Uterus (tissue), 4 donors: Measurements from ENCODE around the gene FLNA. TPM values are rescaled to one million over a fixed set of nuclear protein-coding genes. Genes with fewer than 3 reads are reported as not detected.

ENCODE experiments used
- DNase-seq, 2 donors: peaks; one replicate each; pipeline ENCODE4 v3.0.0-alpha.2; 2019 to 2020
- H3K27ac ChIP-seq, 2 donors: fragments of 200-600 bp; sonication (generic); 1 replicate in 1 of 2; 2 replicates in 1 of 2; pipeline ENCODE4 v1.5.1; 2016 to 2018
- H3K27me3 ChIP-seq, 2 donors: fragments of 200-600 bp; sonication (generic); one replicate each; pipeline ENCODE4 v1.5.1; 2018 to 2019; ENCODE audit warnings: control low read depth in 1 of 2
- H3K36me3 ChIP-seq, 2 donors: fragments of 200-600 bp; sonication (generic); one replicate each; pipeline ENCODE4 v1.5.1; 2019; ENCODE audit warnings: control low read depth in 1 of 2
- H3K4me1 ChIP-seq, 2 donors: fragments of 200-600 bp; sonication (generic); one replicate each; pipeline ENCODE4 v1.5.1; 2018 to 2019; ENCODE audit warnings: control low read depth in 1 of 2
- H3K4me3 ChIP-seq, 2 donors: fragments of 200-600 bp; sonication (generic); 1 replicate in 1 of 2; 2 replicates in 1 of 2; pipeline ENCODE4 v1.5.1; 2018 to 2019; ENCODE audit warnings: mild to moderate bottlenecking in 1 of 2
- H3K9me3 ChIP-seq, 2 donors: fragments of 200-600 bp; sonication (generic); one replicate each; pipeline ENCODE4 v1.5.1; 2019; ENCODE audit warnings: control low read depth in 1 of 2
- POLR2A ChIP-seq, 2 donors: fragments of 450-650 bp; IDR thresholded peaks; one replicate each; pipeline ENCODE4 v1.6.1; 2016; ENCODE audit warnings: antibody characterized with exemption in 2 of 2, mild to moderate bottlenecking in 1 of 2, moderate library complexity in 1 of 2
- intact Hi-C: fragments of 100-400 bp; cut with DNase I; formaldehyde crosslinking; loops from one replicate; pipeline ENCODE4 v1.15.1; 2023; ENCODE audit warnings: low total_unique reads
- total RNA-seq, 4 donors: library from RNA; depleted of rRNA in 3 of 4; stranded (reverse); fragments of >200 nt in 3 of 4; gene quantifications; one replicate each; pipeline versions ENCODE4 v1.1.0 to v1.2.4, GENCODE V29; 2014 to 2023
- TF ChIP-seq, protein P1 (sequence below), 4 experiments: fragments of 200-600 bp in 2 of 4; fragments of 450-650 bp in 2 of 4; sonication (generic) in 2 of 4; IDR thresholded peaks; one replicate each; pipeline ENCODE4 v1.5.1; 2016 to 2019; ENCODE audit warnings: antibody characterized with exemption in 4 of 4, mild to moderate bottlenecking in 2 of 4, moderate library complexity in 1 of 4
- donor health status: DM: yes; HTN: yes; CAD: no.

Gene FLNA
- total RNA-seq, 4 donors from 2014 or later, result 1,067 to 4,271 (median 2,911) TPM

GRCh38 chrX:154363706-154364439, 10.6 kb downstream of the FLNA start:
- no peaks in the 10 kb centered on the region for H3K27me3 ChIP-seq
- no peak overlapping the region for H3K4me3 ChIP-seq
- DNase-seq, result no peak
- intact Hi-C loops, result no loop called here
- H3K27ac ChIP-seq, result peak overlapping the region in 1 of 2 donors; percentile 37
- TF ChIP-seq POLR2A (IDR thresholded peaks at IDR 0.05), result no peak
- TF ChIP-seq, protein P1, sequence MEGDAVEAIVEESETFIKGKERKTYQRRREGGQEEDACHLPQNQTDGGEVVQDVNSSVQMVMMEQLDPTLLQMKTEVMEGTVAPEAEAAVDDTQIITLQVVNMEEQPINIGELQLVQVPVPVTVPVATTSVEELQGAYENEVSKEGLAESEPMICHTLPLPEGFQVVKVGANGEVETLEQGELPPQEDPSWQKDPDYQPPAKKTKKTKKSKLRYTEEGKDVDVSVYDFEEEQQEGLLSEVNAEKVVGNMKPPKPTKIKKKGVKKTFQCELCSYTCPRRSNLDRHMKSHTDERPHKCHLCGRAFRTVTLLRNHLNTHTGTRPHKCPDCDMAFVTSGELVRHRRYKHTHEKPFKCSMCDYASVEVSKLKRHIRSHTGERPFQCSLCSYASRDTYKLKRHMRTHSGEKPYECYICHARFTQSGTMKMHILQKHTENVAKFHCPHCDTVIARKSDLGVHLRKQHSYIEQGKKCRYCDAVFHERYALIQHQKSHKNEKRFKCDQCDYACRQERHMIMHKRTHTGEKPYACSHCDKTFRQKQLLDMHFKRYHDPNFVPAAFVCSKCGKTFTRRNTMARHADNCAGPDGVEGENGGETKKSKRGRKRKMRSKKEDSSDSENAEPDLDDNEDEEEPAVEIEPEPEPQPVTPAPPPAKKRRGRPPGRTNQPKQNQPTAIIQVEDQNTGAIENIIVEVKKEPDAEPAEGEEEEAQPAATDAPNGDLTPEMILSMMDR (IDR thresholded peaks at IDR 0.05), result no peak
- H3K36me3 ChIP-seq, result no peaks in the 10 kb centered on the region
- H3K9me3 ChIP-seq, result no peaks in the 10 kb centered on the region
- H3K4me1 ChIP-seq, result peaks cover 0 to 12% of the 10 kb centered on the region in 2 donors

DNA sequence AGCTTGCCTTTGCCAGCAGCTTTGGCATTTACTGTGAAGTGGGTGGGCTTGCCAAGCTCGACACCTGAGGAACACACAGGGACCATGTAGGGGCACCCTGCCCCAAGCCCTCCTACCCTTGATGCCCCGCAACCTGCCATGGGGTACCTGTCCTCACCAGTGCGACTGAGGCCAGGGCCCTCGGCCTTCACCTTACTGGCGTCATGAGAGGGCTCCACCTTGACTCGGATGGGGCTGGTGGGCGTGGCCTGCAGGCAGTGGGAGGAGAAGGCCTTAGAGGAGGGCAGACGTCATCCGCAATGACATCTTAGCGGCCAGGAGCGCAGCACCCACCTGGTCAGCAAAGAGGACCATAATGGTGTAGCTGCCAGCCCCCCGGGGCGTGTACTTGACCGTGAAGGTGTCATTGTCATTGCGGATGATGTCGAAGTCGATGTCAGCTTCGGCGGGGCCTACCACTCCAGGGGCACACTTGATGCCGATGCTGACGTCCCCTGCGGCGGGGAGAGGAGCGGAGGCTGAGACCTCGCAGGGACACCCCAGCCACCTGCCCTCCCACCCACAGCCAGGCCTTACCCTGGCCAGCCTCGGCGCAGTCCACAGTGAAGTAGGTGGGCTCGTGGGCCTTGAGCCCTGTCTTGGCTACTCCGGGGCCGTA, 12.2 kb downstream of the FLNA start:
- TF ChIP-seq POLR2A (IDR thresholded peaks at IDR 0.05), result no peak
- TF ChIP-seq, protein P1 (IDR thresholded peaks at IDR 0.05), result no peak
- H3K27me3 ChIP-seq, result no peaks in the 10 kb centered on the region
- no peak overlapping the region for H3K4me3 ChIP-seq
- no peaks in the 10 kb centered on the region for H3K4me1 ChIP-seq
- no peaks in the 10 kb centered on the region for H3K36me3 ChIP-seq
- no peaks in the 10 kb centered on the region for H3K9me3 ChIP-seq
- DNase-seq, result no peak
- intact Hi-C loops, result no loop called here
- peak overlapping the region; percentile 30 to 44 for H3K27ac ChIP-seq

DNA sequence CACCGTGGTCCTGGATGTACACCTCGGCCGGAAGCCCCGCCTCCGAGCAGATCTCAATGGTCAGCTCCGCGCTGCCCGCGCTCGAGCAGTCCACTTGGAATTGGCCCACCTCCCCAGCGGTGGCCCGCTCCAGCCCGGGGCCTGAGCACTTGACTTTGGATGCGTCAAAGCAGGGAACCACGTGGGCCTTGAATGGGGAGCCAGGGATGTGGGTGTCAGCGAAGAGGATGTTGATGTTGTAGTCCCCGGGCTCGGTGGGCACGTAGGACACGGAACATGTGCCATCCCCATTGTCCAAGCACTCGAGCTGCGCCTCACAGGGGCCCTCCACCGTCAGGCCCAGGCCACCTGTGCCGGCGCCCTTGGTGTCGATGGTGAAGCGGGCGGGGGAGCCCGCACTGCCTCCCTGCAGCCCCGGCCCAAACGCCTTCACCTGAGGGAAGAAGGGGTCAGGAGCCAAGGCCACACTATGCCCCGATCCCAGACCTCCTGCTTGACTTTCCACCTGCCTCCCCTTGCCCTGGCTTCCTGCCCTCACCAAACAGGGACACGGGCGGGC, 14.2 kb downstream of the FLNA start:
- H3K4me1 ChIP-seq, result no peaks in the 10 kb centered on the region
- no peak for TF ChIP-seq POLR2A (IDR thresholded peaks at IDR 0.05)
- TF ChIP-seq, protein P1 (IDR thresholded peaks at IDR 0.05), result no peak

GRCh38 chrX:154359362-154360154, 14.9 kb downstream of the FLNA start:
- Histone ChIP-seq H3K4me1 (no peaks in the 10 kb centered on the region), H3K4me3 (no peak overlapping the region), H3K9me3 (no peaks in the 10 kb centered on the region), H3K36me3 (no peaks in the 10 kb centered on the region), H3K27ac (peak overlapping the region in 1 of 2 donors; percentile 56), H3K27me3 (no peaks in the 10 kb centered on the region)
- DNase-seq, result no peak
- no peak for TF ChIP-seq POLR2A (IDR thresholded peaks at IDR 0.05)
- TF ChIP-seq, protein P1 (IDR thresholded peaks at IDR 0.05), result no peak
- intact Hi-C loops, result no loop called here

More for the DNA sequence above, 14.2 kb downstream of the FLNA start:
- Histone ChIP-seq H3K4me3 (no peak overlapping the region), H3K27me3 (no peaks in the 10 kb centered on the region), H3K36me3 (no peaks in the 10 kb centered on the region), H3K27ac (peak overlapping the region in 1 of 2 donors; percentile 56), H3K9me3 (no peaks in the 10 kb centered on the region)
- intact Hi-C loops, result no loop called here
- DNase-seq, result no peak
